Right forelimb (tissue), 1 donor: Measurements from ENCODE around the gene SNRPE.

Experiments
- DNase-seq: peaks from one replicate; pipeline ENCODE4 v3.0.0-alpha.2; 2018

Gene SNRPE

GRCh38 chr1:203888807-203889251 is 27.4 kb downstream of the SNRPE start:
- no peak for DNase-seq

- no peak for DNase-seq
Measured at GRCh38 chr1:203891950-203892349, 30.6 kb downstream of the SNRPE start.

DNA sequence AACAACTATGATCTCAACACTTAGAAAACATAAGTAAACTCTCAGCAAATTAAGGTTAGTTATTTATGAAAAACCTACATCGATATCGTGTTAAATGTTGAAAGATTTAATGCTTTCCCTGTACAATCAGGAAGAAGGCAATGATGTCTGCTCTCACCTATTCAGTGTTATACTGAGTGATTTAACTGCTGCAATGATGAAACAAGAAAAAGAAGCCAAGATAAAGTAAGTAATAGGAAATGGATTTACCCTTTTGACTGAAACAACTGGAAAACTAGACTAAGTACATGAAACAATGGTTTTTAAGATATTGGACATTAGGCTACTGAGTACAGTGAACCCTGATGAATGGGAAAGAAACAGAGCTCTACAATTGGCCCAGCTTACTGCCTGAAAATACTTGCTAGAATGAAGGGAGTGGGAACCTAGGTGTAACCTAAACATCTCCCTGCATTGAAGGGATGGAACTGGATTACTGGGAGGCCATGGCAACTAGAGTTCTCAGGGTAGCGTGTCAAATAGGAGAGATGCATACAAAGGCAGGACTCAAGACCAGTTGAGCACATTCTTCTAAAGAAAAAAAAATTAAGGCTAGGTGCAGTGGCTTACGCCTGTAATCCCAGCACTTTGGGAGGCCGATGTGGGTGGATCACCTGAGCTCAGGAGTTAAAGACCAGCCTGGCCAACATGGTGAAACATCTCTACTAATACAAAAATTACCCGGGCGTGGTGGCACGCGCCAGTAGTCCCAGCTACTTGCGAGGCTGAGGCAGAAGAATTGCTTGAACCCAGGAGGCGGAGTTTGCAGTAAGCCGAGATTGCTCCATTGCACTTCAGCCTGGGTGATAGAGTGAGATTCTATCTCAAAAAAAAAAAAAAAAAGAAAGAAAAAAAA is 37.3 kb downstream of the SNRPE start:
- DNase-seq, result no peak

- DNase-seq, result no peak
Measured at GRCh38 chr1:203899353-203899716, 37.9 kb downstream of the SNRPE start.

DNA sequence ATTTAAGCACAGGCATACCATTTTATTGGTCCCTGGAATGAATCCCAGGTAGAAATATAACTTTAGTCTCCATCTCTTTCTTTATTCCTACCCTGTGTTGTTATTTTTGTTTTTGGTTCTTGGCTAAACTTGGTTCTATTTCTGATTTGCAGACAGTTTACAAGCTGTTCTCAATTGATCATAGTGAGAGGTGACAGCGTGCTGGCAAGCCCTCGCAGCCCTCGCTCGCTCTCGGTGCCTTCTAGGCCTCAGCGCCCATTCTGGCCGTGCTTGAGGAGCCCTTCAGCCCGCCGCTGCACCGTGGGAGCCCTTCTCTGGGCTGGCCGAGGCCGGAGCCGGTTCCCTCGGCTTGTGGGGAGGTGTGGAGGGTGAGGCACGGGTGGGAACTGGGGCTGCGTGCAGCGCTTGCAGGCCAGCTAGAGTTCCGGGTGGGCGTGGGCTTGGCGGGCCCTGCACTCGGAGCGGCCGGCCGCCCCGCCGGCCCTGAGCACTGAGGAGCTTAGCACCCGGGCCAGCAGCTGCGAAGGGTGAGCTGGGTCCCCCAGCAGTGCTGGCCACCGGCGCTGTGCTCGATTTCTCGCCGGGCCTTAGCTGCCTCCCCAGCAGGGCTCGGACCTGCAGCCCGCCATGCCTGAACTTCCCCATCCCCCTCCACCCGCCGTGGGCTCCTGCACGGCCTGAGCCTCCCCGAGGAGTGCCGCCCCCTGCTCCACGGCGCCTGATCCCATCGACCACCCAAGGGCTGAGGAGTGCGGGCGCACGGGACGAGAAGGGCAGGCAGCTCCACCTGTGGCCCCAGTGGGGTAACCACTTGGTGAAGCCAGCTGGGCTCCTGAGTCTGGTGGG is 38.7 kb downstream of the SNRPE start:
- no peak for DNase-seq

DNA sequence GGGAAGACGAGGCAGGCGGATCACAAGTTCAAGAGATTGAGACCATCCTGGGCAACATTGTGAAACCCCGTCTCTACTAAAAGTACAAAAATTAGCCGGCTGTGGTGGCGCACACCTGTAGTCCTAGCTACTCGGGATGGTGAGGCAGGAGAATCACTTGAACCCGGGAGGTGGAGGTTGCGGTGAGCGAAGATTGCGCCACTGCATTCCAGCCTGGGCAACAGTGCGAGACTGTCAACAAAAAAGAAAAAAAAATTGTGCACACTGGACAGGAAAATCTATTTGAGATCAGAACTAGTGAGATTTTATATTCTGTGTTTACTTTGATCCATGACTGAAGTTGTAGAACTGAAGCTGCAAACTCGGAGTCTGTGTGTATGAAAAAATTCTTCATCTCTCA is 40.2 kb downstream of the SNRPE start:
- DNase-seq, result no peak

GRCh38 chr1:203905275-203905674 is 43.9 kb downstream of the SNRPE start:
- DNase-seq, result no peak

DNA sequence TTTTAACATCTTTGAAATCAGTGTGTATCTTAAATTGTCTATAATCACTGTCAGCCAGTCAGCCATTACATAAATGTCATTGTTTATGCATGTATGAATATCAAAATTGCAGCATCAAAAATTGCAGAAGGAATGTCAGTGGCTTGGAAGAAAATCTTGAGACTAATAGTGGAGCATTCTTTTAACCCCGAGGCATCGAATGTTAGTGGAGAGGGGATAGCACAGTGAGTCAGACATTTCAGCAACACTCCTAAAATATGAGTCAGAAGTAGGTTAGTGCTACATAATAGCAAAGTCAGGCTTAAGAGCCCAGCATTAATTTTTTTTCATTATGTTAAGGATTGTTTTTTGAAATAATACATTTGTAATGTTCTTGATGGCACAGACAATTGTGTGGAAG is 45.5 kb downstream of the SNRPE start:
- DNase-seq, result no peak

DNA sequence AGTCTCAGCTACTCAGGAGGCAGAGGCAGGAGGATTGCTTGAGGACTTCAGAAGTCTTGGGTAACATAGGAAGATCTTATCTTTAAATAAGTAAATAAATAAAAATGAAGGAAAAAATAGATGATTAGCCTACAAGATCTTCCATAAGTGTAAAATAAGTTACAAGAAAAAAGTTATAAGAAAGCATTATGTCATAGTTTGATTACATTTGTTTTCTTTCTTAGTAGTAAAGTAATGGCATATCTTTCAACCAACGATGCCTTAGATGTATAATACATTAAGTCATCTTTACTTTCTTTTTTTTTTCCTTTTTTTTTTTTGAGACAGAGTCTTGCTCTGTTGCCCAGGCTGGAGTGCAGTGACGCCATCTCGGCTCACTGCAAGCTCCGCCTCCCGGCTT is 46.5 kb downstream of the SNRPE start:
- DNase-seq, result no peak

GRCh38 chr1:203911806-203912205 is 50.4 kb downstream of the SNRPE start:
- no peak for DNase-seq

DNA sequence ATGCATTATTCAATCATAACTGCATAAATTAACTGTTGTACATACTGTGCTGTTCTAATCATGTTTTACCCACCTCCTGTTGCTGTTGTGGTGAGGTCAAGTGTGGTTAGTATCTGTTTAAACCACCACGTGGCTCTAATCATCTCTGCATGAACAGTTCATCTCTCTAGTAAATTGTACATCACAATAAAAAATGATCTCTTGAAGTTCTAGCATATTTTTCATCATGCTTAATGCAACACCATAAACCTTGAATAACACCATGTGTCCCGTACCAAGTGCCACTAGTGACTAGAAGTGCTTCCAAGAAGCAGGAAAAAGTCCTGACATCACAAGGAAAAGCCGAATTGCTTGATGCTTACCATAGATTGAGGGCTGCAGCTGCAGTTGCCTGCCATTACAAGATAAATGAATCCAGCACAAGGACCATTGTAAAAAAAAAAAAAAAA is 51.7 kb downstream of the SNRPE start:
- no peak for DNase-seq

DNA sequence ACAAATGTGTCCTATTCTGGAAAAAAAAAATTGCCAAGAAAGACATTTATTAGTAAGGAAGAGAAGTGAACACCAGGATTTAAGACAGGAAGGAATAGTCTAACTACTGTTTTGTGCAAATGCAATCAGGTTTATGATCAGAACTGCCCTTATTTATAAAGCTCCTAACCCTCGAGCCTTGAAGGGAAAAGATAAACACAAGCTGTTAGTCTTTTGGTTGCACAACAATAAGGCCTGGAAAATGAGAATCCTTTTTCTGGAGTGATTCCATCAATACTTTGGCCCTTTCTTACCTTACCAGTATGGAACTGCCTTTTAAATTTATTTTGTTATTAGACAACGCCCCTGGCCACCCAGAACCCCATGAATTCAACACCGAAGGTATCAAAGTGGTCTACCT is 52.9 kb downstream of the SNRPE start:
- no peak for DNase-seq

DNA sequence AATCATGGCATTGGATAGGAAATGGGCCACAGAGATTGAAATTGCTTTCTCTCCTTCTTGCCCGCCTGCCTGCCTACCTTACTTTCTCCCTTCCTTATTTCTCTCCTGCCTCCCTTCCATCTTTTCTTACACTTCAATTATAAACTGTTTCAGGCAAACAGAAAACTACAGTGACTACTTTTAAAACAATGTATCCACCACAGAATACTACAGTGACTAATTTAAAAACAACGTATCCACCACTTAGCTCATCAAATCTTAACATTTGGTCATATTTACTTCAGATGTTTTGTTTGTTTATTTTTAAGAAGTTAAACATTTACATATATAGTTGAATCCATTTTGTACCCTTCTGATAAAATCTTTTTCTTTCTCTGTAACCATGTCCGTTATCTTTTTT is 54.4 kb downstream of the SNRPE start:
- DNase-seq, result no peak

DNA sequence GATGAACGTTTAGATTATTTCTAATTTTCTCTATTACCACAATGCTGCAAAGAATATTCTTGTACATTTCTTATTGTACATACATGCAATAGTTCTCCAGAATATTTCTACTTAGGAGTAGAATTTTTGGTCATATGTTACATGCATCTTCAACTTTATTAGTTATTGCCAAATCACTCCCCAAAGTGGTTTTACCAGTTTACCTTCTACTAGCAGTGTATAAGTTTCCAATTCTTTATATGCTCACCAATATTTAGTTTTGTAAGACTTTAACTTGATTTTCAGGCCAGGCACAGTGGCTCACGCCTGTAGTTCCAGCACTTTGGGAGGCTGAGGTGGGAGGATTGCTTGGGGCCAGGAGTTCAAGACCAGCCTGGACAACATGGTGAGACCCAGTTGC is 55.4 kb downstream of the SNRPE start:
- DNase-seq, result no peak
